ENCODE data around the gene DMC1. TPM values are rescaled to one million over a fixed set of nuclear protein-coding genes. Genes with fewer than 3 reads are reported as not detected.

The DMC1 gene
- total and polyA plus RNA-seq, 9 of the 15 experiments (the other 6 are each of a cell fraction or from before 2014, with no cell fraction given), result 5.5 to 55.5 (median 9.8) TPM

- Histone ChIP-seq H2AFZ (ENCODE audit: low read depth, low read length) (no peak overlapping the region), H3K36me3 (ENCODE audit: control insufficient read depth, insufficient read depth, low read length) (no peaks in the 10 kb centered on the region), H3K4me2 (ENCODE audit: insufficient read depth, low read length) (no peak overlapping the region), H3K4me3 (no peak overlapping the region), H3K27ac (ENCODE audit: extremely low read depth, low read depth, low read length) (no peak overlapping the region), H4K20me1 (replicated peaks; ENCODE audit: control insufficient read depth, insufficient read depth, low read length) (no peaks in the 10 kb centered on the region), H3K9ac (ENCODE audit: insufficient read depth in 1 of 2, low read depth in 2 of 2, low read length in 2 of 2) (no peak overlapping the region), H3K9me3 (replicated peaks; ENCODE audit: control insufficient read depth, insufficient read depth, low read depth, low read length) (no peaks in the 10 kb centered on the region), H3K27me3 (ENCODE audit: control insufficient read depth in 2 of 2, insufficient read depth in 2 of 2, low read length in 2 of 2) (no peaks in the 10 kb centered on the region), H3K9me1 (ENCODE audit: control insufficient read depth, insufficient read depth, low read length) (no peaks in the 10 kb centered on the region), H3K4me1 (replicated peaks in 1 of 2; ENCODE audit: control insufficient read depth in 2 of 2, insufficient read depth in 2 of 2, low read length in 2 of 2) (peaks cover 4 to 8% of the 10 kb centered on the region in 2 experiments; a peak in 4 of 5 replicates), H3K79me2 (ENCODE audit: control insufficient read depth, insufficient read depth, low read length) (peaks cover 8% of the 10 kb centered on the region; the same call in 2 of the 3 replicates)
- intact Hi-C loops (cut with micrococcal nuclease) (no loop called here), in situ Hi-C loops (cut with MboI) (loop anchor here (5.0 kb wide), 1 partner anchor 70 kb away; no protein-coding TSS in a partner anchor)
- ChIA-PET POLR2A (interaction anchor here (1.0 kb wide), 1 partner anchor 11 kb away, joined by 3 read pairs; no protein-coding TSS in a partner anchor), CTCF (ENCODE audit: low intra/inter-chr PET ratio) (no interaction called here)
- TF ChIP-seq TAF1 (IDR thresholded peaks at IDR 0.05; ENCODE audit: control insufficient read depth, extremely low read depth, insufficient read depth, low read length, severe bottlenecking), result no peak
- TF ChIP-seq SNRNP70 (optimal IDR thresholded peaks at IDR 0.05; ENCODE audit: low read depth, low read length), result no peak
- TF ChIP-seq CC2D1A (IDR thresholded peaks at IDR 0.05), result no peak
- TF ChIP-seq ZNF76 (CRISPR knock-in tag; IDR thresholded peaks at IDR 0.05; ENCODE audit: borderline replicate concordance), result no peak
- no peak for TF ChIP-seq TARDBP (IDR thresholded peaks at IDR 0.05)
- no peak for TF ChIP-seq RBM15 (IDR thresholded peaks at IDR 0.05; ENCODE audit: insufficient read depth, low read length)
- TF ChIP-seq GTF2F1 (IDR thresholded peaks at IDR 0.05; ENCODE audit: low read depth, low read length), result no peak
- TF ChIP-seq NCOR1 (IDR thresholded peaks at IDR 0.05), result no peak
- TF ChIP-seq ZNF431 (CRISPR knock-in tag; IDR thresholded peaks at IDR 0.05), result no peak
- TF ChIP-seq ZNF384 (IDR thresholded peaks at IDR 0.05; ENCODE audit: low read depth, low read length), result no peak
- TF ChIP-seq CTBP1 (IDR thresholded peaks at IDR 0.05; ENCODE audit: borderline replicate concordance), result no peak
- TF ChIP-seq ATF7 (IDR thresholded peaks at IDR 0.05), result no peak
- TF ChIP-seq FOXA3 (CRISPR knock-in tag; conservative IDR thresholded peaks at IDR 0.05 in 1 of 2, IDR thresholded peaks at IDR 0.05 in 1 of 2), result no peak
- ATAC-seq (no peak), FAIRE-seq (no peak), DNase-seq (ENCODE audit: extremely low read depth in 1 of 4, low spot score in 3 of 4) (no peak)
- WGBS (ENCODE audit: insufficient coverage, low coverage, missing lambda C conversion rate), result 82% methylated on average over 7 of the region's 7 CpGs
- no TSS peak for BruUV-seq (replicated peaks)
These were observed 2.3 kb downstream of the DMC1 start for GRCh38 chr22:38567531-38568285.

Measured in K562 (cell line).